GM18498 (cell line): Measurements from ENCODE around the gene NINJ2.
"Not testable (repeated sequence)": the region's sequence is repeated elsewhere in the genome, so short reads cannot be mapped to it uniquely, and the experiment has no call there.

Experiments
- ATAC-seq: cut with Tn5 transposase; IDR thresholded peaks from one replicate; pipeline ENCODE4 v1.9.1; 2021; ENCODE audit warnings: mild to moderate bottlenecking, moderate library complexity; ENCODE audit not compliant: unreplicated experiment

NINJ2 gene

GRCh38 chr12:588024-588322 lies 75.3 kb downstream of the NINJ2 start:
- no peak for ATAC-seq

GRCh38 chr12:587132-588023 lies 75.9 kb downstream of the NINJ2 start:
- no peak for ATAC-seq

- ATAC-seq: no peak
Measured at GRCh38 chr12:586318-587071, 76.8 kb downstream of the NINJ2 start.

- ATAC-seq: no peak
Measured at GRCh38 chr12:585062-586061, 77.9 kb downstream of the NINJ2 start.

- ATAC-seq: no peak
Measured at GRCh38 chr12:583251-583869, 79.9 kb downstream of the NINJ2 start.

GRCh38 chr12:581746-582145 lies 81.5 kb downstream of the NINJ2 start:
- no peak for ATAC-seq

- no peak for ATAC-seq
Measured at GRCh38 chr12:581321-581720, 81.9 kb downstream of the NINJ2 start.

- no peak for ATAC-seq
Measured at GRCh38 chr12:580813-581212, 82.4 kb downstream of the NINJ2 start.

- no peak for ATAC-seq
Measured at GRCh38 chr12:579420-580110, 83.7 kb downstream of the NINJ2 start.

- no peak for ATAC-seq
Measured at GRCh38 chr12:578748-579419, 84.4 kb downstream of the NINJ2 start.

- ATAC-seq: not testable (repeated sequence)
Measured at GRCh38 chr12:577994-578747, 85.1 kb downstream of the NINJ2 start.

- no peak for ATAC-seq
Measured at GRCh38 chr12:576615-577110, 86.6 kb downstream of the NINJ2 start.

GRCh38 chr12:575948-576614 lies 87.2 kb downstream of the NINJ2 start:
- peak; percentile 83 for ATAC-seq

- ATAC-seq: no peak
Measured at GRCh38 chr12:575129-575502, 88.1 kb downstream of the NINJ2 start.

- ATAC-seq: no peak
Measured at GRCh38 chr12:574475-575128, 88.6 kb downstream of the NINJ2 start.

GRCh38 chr12:573232-573631 lies 90.0 kb downstream of the NINJ2 start:
- no peak for ATAC-seq

GRCh38 chr12:572532-572899 lies 90.7 kb downstream of the NINJ2 start:
- no peak for ATAC-seq
